Vagina (tissue), 2 donors: ENCODE data around the gene ELOVL6.
A peak's percentile ranks its signal among the peaks of the same experiment; 100 is the strongest.

Experiments
- CTCF ChIP-seq, 3 experiments: fragments of 450-650 bp in 2 of 3; fragments of 200-600 bp in 1 of 3; sonication (generic) in 1 of 3; IDR thresholded peaks; one replicate each; pipeline ENCODE4 v1.5.1; 2017 to 2019; ENCODE audit warnings: antibody characterized with exemption in 3 of 3, mild to moderate bottlenecking in 2 of 3, moderate library complexity in 2 of 3
- POLR2A ChIP-seq, 2 donors: fragments of 450-650 bp; IDR thresholded peaks; one replicate each; pipeline ENCODE4 v1.6.1; 2017; ENCODE audit warnings: antibody characterized with exemption in 2 of 2, mild to moderate bottlenecking in 2 of 2, moderate library complexity in 2 of 2

DNA sequence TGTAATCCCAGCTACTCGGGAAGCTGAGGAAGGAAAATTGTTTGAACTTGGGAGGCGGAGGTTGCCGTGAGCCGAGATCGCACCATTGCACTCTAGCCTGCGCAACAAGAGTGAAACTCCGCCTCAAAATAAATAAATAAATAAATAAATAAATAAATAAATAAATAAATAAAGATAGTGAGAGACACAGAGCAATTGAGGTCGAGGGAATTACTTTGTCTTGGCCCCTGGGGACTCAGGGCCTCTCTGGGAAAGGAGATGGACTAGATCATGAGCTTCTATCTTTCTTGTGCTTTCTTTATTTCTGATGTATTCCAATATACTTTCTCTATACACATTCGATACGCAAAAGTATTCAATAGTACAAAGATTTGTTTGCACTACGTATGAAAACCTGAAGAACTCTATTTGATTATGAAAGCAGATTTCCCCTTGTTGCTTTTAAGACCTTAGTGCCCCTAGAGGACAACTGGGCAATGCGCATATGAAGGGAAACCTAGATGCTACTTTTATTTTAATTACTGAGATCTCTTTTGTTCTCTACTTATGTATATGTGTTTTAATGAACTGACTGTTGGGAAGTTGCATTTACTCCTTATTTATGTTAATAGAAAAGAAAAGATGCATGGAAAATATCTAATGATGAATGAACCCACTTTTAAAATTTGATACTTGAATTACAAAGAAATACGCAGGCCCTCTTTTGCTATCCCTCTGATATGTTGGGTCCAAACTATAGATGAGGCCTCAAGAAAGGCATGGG is 12.8 kb upstream of the ELOVL6 start:
- TF ChIP-seq POLR2A (IDR thresholded peaks at IDR 0.05) (no peak), CTCF (IDR thresholded peaks at IDR 0.05) (peak in 2 of 3 experiments; percentile 18 to 33)
